Raji (cell line): ENCODE measurements around the gene BLOC1S4.

Experiments used
- POLR2A ChIP-seq: IDR thresholded peaks from 2 replicates; pipeline ENCODE4 v1.6.1; 2011; ENCODE audit warnings: low read depth, low read length, control low read depth; ENCODE audit not compliant: insufficient read depth

The BLOC1S4 gene

DNA sequence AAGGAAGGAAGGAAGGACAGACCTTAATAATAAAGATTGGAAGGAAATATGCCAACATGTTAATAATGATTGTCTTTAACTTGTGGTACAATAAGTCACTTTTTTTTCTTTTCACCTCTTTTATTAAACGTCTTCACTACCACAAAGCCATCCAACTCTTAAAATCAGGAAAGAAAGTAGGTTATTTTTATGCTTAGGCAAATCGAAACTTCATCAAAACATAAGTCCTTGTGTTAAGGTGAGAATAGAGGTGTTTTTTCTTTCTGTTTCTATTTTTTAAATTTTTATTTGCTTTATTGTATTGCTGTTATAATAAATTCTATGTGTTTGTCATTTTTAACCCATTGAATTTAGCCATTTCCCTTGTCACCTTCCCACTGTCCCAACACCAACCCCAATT, 26.5 kb downstream of the BLOC1S4 start:
- TF ChIP-seq POLR2A: no peak

DNA sequence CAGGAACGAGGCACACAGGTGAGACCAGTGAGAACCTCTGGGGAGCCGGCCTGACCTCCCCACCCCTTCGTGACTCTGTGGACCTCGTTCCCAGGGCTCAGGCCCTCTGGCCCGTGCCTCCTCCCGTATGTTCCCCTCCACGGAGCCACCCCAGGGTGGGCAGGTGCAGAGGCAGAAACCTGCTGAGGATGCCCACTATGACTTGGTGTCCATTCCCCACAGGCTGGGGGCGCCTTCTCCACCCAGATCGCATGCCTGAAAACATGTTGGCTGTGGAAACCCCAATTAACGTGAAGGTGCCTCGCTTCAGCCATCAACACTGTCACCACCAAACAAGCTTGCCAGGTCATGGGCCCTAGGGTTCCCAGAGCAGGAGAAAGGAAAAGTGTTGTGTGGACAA, 27.0 kb downstream of the BLOC1S4 start:
- TF ChIP-seq POLR2A: no peak

DNA sequence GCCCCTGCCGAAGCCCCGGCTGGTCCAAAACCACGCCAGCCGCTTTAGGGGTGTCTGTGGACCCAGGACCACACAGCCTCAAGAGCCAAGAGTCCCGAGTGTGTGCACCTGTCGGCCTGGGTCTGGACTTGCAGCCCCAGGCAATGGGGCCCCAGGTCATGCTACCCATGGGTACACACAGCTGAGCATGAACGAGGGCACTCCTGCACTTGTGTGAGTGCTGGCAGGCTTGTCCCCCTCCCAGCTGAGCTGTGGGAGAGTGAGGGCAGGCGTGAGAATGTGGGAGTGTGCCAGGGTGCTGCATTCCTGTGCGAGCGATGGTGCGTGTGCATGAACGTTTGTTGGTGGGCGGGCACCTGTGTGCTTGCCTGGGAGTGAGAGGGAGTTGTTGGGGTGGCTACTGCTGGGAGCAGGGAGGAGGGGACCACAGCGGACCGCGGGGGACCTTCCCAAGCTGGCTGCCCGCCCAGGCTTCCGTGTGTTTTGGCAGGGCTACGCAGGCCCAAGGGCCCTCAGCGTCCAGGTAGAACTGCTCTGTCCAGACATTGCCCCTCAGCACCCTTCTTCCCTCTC, 30.8 kb downstream of the BLOC1S4 start:
- no peak for TF ChIP-seq POLR2A

DNA sequence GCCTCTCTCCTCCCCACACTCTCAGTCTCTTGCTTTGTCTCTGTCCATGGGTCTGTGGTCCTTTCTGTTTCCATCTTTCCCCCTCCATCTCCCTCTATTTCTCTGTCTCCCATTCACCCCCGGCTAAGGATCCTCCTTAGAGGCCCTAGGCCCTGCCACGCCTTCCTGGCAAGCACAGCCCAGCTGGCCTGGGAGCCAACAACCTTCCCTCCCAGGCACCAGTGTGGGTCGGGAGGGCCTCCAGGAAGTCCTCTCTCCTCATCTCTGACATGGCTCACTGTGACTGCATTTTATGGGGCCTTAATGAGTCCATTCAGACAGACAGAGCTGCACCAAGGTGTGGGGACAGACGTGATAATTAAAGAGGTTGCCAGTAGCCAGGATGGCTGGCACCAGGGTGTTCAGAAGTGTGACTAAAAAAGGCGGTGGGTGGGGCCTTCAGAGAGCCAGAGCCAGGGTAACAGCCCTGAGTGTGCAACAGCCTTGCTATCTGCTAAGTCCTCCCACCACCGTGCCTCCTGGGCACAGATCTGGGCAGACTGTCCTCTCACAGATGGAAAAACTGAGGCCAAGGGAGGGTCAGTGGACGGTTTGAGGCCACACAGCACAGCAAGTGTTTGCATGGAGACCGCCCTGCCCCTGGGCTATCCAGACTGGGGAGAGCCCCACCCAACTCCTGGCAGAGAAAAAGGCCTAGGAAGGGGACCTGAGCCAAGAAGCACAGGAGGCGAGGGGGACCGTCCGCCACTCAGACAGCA, 31.5 kb downstream of the BLOC1S4 start:
- no peak for TF ChIP-seq POLR2A

DNA sequence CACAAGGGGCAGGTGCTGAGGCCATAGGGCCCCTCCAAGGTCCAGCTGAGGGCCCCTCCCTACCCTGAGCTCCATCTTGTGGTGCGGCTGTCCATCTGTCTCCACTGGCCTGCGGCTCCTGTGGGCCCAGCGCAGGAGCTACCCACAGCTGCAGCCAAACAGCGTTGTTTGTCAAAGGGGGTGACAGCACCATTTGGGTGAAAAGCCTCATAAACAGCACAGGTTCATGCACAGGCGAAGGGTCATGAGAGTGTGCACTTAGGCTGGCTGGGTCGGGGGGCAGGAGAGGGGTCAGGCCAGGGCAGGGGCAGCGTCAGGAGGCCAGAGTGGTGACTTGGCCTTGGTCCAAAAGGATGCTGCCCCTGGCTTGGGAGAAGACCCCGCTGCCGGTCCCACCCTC, 32.3 kb downstream of the BLOC1S4 start:
- TF ChIP-seq POLR2A: no peak

DNA sequence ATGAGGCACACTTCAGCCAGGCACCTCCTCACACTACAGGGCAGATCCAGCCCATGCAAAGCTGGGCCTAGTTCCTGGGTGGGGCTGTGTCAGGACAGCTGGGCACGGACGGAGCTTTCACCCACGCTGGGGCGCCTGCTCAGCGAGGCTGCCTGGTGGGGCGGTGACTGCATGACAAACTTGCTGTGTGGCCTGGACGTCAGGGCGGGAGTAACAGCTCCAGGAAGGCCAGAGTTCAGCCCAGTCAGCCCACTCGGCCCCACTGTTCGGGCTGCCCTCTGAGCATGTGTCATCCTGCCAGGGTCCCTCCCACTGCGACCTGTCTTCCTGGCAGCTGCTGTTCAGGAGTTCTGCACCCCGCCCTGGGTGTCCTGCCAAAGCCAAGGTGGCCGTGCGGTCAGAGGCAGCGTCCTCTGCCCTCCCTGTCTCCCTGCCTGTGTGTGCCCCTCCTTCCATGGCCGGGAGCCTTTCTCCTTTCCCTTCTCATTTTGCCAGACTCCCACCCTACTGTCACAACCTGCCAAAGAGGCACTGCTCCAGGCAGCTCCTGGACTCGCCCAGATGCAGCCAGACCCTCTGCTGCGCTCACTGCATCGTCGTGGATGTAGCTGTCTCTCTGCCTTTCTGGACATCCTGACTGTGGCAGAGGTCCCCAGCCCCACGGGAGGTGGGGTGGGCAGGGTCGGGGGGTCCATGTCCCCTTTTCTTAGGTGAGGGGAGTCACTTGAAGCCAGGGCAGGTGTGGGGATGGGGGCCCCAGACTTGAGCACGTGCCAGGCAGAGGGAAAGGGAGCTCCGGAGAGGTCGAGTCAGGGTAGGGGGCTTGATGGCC, 33.6 kb downstream of the BLOC1S4 start:
- no peak for TF ChIP-seq POLR2A

DNA sequence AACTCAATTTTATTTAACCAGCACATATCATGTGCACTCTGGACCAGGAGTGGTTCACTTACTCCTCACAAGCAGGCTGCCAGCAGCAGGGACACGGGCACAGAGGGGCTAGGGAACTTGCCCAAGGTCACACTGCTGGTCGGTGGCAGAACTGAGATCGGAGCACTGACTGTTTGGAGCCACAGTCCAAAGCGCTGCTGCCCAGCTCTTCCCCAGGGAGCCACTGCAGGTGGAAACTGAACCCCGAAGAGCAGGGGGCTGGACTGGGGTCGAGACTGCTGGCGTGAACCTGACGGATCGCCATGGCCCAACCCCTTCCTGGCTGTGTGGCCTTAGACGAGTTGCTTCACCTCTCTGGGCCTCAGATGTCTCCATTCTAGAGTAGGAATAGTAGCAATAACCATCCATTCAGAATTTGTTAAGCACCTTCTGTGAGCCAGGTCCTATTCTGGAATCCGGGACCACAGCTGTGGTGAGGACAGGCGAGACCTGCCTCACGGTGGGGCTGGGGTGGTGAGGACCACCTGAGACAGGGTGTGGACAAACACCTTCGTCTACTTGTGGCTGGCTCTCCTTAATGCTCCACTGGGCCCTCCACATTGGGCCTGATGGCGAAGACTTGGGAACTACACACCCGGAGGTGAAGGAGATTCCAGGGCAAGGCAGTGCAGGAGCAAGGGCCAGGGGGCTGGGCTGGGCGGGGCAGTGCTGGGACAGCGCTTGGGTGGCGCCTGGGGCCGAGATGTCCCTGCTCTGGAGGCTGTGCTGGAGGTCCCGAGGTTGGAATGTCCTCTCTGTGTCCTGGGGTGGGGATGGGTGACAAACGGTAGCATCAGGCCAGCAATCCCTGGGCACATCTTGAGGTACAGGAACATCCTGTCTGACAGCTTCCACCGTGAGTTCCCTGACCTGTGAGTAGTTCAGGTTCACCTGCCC, 34.6 kb downstream of the BLOC1S4 start:
- no peak for TF ChIP-seq POLR2A

DNA sequence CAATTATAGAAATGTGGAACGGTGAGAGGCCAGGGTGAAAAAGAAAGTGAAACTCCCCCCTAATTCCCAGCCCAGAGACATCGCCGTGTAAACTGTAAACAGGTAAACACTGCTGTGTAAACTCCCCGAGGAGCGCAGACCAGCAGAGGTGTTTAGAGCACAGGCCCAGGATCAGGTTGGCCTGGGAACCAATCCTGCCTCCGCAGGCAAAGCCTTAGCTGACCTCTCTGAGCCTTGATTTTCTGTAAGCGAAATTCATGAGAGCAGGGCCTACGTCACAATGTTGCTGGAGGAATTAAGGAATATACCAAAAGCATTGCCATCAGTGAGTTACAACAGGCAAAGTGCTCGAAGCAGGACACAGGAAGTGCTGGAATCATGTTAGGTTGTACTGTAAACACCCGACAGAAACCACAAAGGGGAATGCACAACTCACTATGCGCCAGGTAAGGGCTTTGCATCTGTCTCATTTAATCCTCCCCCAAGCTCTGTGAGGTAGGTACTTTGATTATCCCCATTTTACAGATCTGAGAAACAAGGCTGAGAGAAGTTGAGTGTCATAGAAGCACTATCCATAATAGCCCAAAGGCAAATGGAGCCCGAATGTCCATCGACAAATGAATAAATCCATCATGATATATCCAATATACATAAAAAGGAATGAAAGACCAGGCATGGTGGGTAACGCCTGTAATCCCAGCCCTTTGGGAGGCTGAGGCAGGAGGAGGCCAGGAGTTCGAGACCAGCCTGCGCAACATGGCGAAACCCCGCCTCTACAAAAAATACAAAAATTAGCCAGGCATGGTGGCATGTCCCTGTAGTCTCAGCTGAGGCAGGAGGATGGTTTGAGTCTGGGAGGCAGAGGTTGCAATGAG, 35.9 kb downstream of the BLOC1S4 start:
- TF ChIP-seq POLR2A: no peak

DNA sequence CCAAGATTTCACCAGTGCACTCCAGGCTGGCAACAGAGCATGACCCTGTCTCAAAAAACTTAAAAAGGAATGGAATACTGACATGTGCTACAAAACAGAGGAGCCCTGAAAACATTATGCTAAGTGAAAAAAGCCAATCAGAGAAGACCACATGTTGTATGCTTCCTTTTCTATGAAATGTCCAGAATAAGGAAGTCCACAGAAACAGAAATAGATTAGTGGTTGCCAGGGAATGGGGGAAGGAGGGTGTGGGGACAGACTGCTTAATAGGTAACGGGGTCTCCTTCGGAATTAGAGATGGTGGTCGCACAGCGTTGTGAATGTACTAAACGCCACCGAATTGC, 36.5 kb downstream of the BLOC1S4 start:
- TF ChIP-seq POLR2A: no peak

DNA sequence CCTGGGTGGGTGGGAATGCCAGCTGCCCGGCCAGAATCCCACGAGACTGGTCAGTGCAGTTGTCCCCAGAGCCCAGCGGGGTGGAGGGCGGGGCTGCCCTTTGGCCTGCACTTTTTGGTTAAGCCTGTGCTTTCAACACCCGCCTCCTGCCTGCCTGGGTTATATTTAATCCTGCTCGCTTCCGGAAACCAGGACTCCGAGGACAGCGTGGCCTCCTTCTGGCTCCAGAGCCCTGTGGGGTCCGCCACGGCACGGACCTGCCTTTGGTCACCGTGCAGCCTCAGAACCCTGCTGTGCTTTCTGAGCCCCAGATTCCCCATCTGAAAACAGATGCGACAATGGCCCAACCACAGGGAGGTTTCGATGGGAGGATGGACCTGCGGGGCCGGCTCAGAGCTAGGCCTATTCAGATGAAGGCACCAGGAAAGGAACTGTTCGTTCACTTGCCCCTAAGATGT, 37.2 kb downstream of the BLOC1S4 start:
- no peak for TF ChIP-seq POLR2A

DNA sequence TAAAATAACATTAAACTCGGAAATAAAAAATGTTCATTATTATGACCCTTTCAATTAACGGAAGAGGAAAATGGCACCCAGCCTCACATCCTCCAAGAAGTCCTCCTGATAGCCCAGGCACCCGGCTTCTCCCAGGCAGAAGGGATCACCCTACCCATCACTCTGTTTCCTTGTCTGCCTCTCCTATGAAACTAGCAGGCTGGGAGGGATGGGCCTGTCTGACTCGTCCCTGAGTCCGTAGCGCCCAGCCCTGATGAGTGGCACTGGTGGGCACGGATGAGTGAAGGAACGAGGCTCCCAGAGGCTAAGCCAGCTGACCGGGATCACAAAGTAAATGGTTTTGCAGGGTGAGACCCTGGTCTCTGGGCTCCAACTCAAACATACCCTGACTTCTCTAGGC, 37.9 kb downstream of the BLOC1S4 start:
- TF ChIP-seq POLR2A: no peak

DNA sequence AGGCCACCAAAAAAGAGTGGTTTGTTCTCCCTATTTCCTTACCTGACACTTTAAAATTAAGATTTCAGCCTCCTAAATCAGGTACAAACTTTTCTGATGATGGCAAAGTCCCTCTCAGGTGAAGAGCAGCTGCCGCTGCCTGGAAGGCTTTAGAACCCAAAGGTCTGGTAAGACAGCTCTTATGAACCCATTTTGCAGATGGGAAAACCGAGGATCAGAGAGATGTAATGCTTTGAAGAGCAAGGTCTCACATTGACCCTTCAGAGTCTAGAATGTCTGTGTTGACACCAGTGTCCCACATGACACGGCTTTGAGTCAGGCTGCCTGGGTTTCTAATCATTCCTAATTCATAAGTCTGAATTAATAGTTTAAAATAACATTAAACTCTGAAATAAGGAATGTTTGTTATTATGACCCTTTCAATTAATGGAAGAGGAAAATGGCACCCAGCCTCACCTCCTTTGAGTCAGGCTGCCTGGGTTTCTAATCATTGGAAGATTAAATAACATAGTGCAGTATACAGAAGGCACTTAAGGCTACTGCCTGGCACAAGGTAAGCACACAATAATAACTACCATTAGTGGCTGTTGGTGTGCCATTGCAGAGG, 38.6 kb downstream of the BLOC1S4 start:
- no peak for TF ChIP-seq POLR2A

DNA sequence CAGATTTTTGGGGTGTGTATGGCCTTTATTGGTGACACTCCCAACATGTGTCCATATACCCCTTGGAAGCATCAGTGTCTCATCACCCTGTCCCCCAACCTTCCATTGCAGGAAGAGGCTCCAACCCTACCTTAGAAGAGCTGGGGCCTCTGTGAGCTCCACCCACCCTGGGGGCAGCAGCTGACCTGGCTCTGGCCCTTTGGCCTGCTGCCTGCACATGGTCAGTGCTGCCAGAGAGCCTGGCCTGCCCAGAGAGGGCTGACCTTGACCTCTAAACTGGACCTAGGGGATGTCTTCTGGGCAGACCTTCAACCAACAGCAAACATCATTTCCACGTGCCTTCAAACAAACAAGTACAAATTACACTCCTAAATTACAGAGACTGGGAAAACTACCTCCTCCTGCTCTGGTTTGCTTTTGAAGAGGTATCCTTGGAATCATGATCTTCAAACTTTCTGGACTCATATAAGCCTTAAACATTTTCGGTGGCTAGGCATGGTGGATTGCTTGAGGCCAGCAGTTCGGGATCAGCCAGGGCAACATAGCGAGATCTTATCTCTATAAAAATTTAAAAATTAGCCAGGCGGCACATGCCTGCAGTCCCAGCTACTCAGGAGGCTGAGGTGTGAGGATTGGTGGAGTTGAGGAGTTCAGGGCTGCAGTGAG, 39.2 kb downstream of the BLOC1S4 start:
- TF ChIP-seq POLR2A: no peak
